Superior temporal gyrus (tissue), 1 donor: ENCODE data around the gene TBX19.
"Not testable (repeated sequence)": the region's sequence is repeated elsewhere in the genome, so short reads cannot be mapped to it uniquely, and the experiment has no call there.

ENCODE experiments used
- DNase-seq: peaks from one replicate; pipeline ENCODE4 v3.0.0-alpha.2; 2016; ENCODE audit errors: extremely low spot score

TBX19 gene

GRCh38 chr1:168354335-168355269 is 73.9 kb downstream of the TBX19 start:
- not testable (repeated sequence) for DNase-seq

GRCh38 chr1:168360151-168361021 is 79.7 kb downstream of the TBX19 start:
- no peak for DNase-seq

- no peak for DNase-seq
Observed at GRCh38 chr1:168361252-168361651, 80.6 kb downstream of the TBX19 start.

- no peak for DNase-seq
Observed at GRCh38 chr1:168362991-168363390, 82.3 kb downstream of the TBX19 start.
